Stimulated activated naive CD4-positive, alpha-beta T cell treated with Interleukin-2 at 50 U/mL for 16 hours (primary cell): ENCODE results near the gene INAVA.
"Not testable (repeated sequence)": the region's sequence is repeated elsewhere in the genome, so short reads cannot be mapped to it uniquely, and the experiment has no call there.

ENCODE experiments used
- DNase-seq: peaks from one replicate; lab custom pipeline; 2025; lab: John Stamatoyannopoulos, UW

The INAVA gene

GRCh38 chr1:200963076-200963475, 68.4 kb downstream of the INAVA start:
- no peak for DNase-seq

GRCh38 chr1:200963888-200964287, 69.2 kb downstream of the INAVA start:
- not testable (repeated sequence) for DNase-seq
